ENCODE measurements around the gene USH1G. TPM values are rescaled to one million over a fixed set of nuclear protein-coding genes. Genes with fewer than 3 reads are reported as not detected.
"Not testable (repeated sequence)": the region's sequence is repeated elsewhere in the genome, so short reads cannot be mapped to it uniquely, and the experiment has no call there.

USH1G gene
- total RNA-seq, 1 experiment from 2014 or later, result not detected

- DNase-seq (ENCODE audit: low read depth), result no peak
Observed at GRCh38 chr17:74875155-74875976, 47.7 kb downstream of the USH1G start.

- no peak for DNase-seq (ENCODE audit: low read depth)
Observed at GRCh38 chr17:74874615-74875037, 48.4 kb downstream of the USH1G start.

DNA sequence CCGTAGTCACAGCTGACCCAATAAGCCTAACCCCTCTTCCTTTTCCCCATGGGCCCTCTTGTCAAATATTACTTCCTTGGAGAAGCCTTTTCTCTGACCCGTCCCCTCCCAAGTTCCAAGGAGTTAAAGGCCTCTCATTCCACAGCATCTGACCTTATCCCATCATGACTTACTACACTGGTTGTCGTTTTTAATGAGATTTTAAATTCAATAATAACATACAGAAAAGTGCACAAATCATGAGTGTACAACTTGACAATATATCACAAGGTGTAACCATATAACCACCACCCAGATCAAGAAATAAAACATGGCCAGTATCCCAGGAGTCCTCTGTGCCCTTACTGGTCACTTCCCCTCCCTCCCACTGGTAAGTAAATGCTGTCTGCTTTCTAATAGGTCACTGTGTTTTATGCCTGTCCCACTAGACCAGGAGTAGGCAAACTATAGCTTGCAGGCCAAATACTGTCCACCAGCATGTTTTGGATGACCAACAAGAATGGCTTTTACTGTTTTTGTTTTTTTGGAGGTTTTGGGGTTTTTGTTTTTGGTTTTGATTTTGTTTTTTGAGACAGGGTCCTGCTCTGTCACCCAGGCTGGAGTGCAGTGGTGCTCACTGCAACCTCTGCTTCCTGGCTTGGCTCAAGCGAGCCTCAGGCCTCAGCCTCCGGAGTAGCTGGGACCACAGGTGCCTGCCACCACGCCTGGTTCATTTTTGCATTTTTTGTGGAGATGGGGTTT is 49.0 kb downstream of the USH1G start:
- peak; percentile 30 for DNase-seq (ENCODE audit: low read depth)

- peak; percentile 99 for DNase-seq (ENCODE audit: low read depth)
Observed at GRCh38 chr17:74873037-74873873, 49.8 kb downstream of the USH1G start.

DNA sequence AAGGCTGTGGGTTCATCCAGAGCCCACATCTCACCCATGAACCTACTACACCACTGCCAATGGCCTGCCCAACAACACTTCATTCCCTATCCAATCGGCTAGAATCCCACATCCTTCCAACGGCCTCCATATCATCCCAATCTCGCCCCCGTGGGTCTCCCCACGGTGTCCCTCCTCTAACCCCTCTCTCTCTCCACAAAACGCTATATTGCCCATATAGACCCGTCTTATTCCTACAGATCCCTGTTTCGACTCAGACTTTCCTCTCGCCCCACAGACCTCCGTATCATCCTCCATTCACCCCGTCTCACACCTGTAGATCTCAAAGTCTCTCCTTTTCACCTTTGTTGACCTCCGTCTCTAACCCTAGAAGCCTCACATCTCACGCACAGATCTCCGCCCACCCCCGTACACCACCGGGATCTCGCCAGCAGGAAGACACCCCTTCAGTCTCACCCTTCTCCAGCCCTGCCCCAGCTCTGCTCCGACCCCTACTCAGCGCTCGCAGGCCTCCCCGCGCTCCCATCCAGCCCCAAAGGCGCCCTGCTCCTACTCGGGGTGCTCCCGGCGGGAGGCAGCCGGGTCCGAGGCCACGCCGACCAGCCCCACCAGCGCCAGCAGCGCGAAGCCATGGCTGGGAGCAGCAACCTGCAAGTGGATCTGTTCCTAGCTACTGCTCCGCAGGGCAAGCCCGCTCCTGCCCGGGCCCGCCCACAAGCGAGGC is 50.6 kb downstream of the USH1G start, which contains the start of gene FDXR:
Gene FDXR, minus strand, starts transcription at position 682 of the 724 bp plus-strand sequence. Its CDS starts 50 bp downstream, at position 632.
- no peak for DNase-seq (ENCODE audit: low read depth)

GRCh38 chr17:74871356-74872076 is 51.5 kb downstream of the USH1G start:
- DNase-seq (ENCODE audit: low read depth), result no peak

GRCh38 chr17:74870512-74870911 is 52.5 kb downstream of the USH1G start:
- peak; percentile 60 for DNase-seq (ENCODE audit: low read depth)

DNA sequence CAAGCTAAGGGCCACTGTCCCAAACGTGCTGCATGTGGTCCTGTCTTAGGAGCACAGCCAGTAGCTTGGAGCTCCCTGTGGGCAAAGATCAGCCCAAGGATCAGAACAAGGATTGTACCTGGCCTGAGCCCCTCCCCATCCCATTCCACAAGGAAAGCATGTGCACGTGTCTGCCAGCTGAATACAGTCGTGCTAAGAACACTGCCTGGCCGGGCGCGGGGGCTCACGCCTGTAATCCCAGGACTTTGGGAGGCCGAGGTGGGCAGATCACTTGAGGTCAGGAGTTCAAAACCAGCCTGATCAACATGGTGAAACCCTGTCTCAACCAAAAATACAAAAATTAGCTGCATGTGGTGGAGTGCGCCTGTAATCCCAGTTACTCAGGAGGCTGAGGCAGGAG is 53.0 kb downstream of the USH1G start:
- DNase-seq (ENCODE audit: low read depth), result not testable (repeated sequence)

GRCh38 chr17:74868908-74869255 is 54.2 kb downstream of the USH1G start:
- no peak for DNase-seq (ENCODE audit: low read depth)

- no peak for DNase-seq (ENCODE audit: low read depth)
Observed at GRCh38 chr17:74868251-74868907, 54.7 kb downstream of the USH1G start.

GRCh38 chr17:74866198-74866835 is 56.7 kb downstream of the USH1G start:
- no peak for DNase-seq (ENCODE audit: low read depth)

Other genes with a start within 250 kb of the USH1G start
- not detected in 2 replicates for gene CD300LF, start 210.3 kb downstream of the USH1G start, total RNA-seq (2014; rRNA removed; shearing (Covaris generic))
- not detected in 2 replicates for gene RAB37, start 186.0 kb downstream of the USH1G start, total RNA-seq (2014; rRNA removed; shearing (Covaris generic))
- 15.0 TPM in 2 replicates for gene NHERF1, start 174.6 kb downstream of the USH1G start, total RNA-seq (2014; rRNA removed; shearing (Covaris generic))
- 11.4 and 12.1 TPM in 2 replicates for gene NAT9, start 146.9 kb downstream of the USH1G start, total RNA-seq (2014; rRNA removed; shearing (Covaris generic))
- not detected in 2 replicates for gene GRIN2C, start 63.4 kb downstream of the USH1G start, total RNA-seq (2014; rRNA removed; shearing (Covaris generic))
- 3.4 and 6.1 TPM in 2 replicates for gene FDXR, start 50.3 kb downstream of the USH1G start, total RNA-seq (2014; rRNA removed; shearing (Covaris generic))
- gene FADS6, start 29.6 kb downstream of the USH1G start, total RNA-seq (2014; rRNA removed; shearing (Covaris generic)), result not detected in 2 replicates
- gene OTOP2, start 1.0 kb upstream of the USH1G start, total RNA-seq (2014; rRNA removed; shearing (Covaris generic)), result not detected in 2 replicates
- gene OTOP3, start 12.6 kb upstream of the USH1G start, total RNA-seq (2014; rRNA removed; shearing (Covaris generic)), result not detected in 2 replicates
- gene HID1, start 49.5 kb upstream of the USH1G start, total RNA-seq (2014; rRNA removed; shearing (Covaris generic)), result 0.10 and 0.60 TPM in 2 replicates
- gene CDR2L, start 64.4 kb upstream of the USH1G start, total RNA-seq (2014; rRNA removed; shearing (Covaris generic)), result 8.4 and 8.9 TPM in 2 replicates
- gene MRPL58, start 89.4 kb upstream of the USH1G start, total RNA-seq (2014; rRNA removed; shearing (Covaris generic)), result 48.8 and 69.0 TPM in 2 replicates
- gene ATP5PD, start 123.7 kb upstream of the USH1G start, total RNA-seq (2014; rRNA removed; shearing (Covaris generic)), result 369 and 413 TPM in 2 replicates
- gene KCTD2, start 124.0 kb upstream of the USH1G start, total RNA-seq (2014; rRNA removed; shearing (Covaris generic)), result 11.8 and 13.5 TPM in 2 replicates
- gene SLC16A5, start 164.7 kb upstream of the USH1G start, total RNA-seq (2014; rRNA removed; shearing (Covaris generic)), result 6.6 and 8.8 TPM in 2 replicates
- 3.7 and 4.3 TPM in 2 replicates for gene ARMC7, start 186.7 kb upstream of the USH1G start, total RNA-seq (2014; rRNA removed; shearing (Covaris generic))
- 78.1 and 78.9 TPM in 2 replicates for gene NT5C, start 208.5 kb upstream of the USH1G start, total RNA-seq (2014; rRNA removed; shearing (Covaris generic))
- 281 and 336 TPM in 2 replicates for gene JPT1, start 231.3 kb upstream of the USH1G start, total RNA-seq (2014; rRNA removed; shearing (Covaris generic))